GM21526 (cell line): ENCODE measurements around the gene HNF4A.
"Not testable (repeated sequence)": the region's sequence is repeated elsewhere in the genome, so short reads cannot be mapped to it uniquely, and the experiment has no call there.

Experiments used
- ATAC-seq: cut with Tn5 transposase; IDR thresholded peaks from one replicate; pipeline ENCODE4 v1.9.1; 2021; ENCODE audit warnings: moderate library complexity; ENCODE audit not compliant: unreplicated experiment, low FRiP score

Gene HNF4A

GRCh38 chr20:44461142-44461802 lies 105.8 kb downstream of the HNF4A start:
- ATAC-seq, result no peak

GRCh38 chr20:44461803-44462174 lies 106.3 kb downstream of the HNF4A start:
- no peak for ATAC-seq

GRCh38 chr20:44463466-44463865 lies 108.0 kb downstream of the HNF4A start:
- ATAC-seq, result no peak

- ATAC-seq, result no peak
These were observed 109.0 kb downstream of the HNF4A start for GRCh38 chr20:44464514-44464913.

- no peak for ATAC-seq
These were observed 109.6 kb downstream of the HNF4A start for GRCh38 chr20:44465001-44465560.

- ATAC-seq, result no peak
These were observed 111.9 kb downstream of the HNF4A start for GRCh38 chr20:44467289-44467883.

- no peak for ATAC-seq
These were observed 112.7 kb downstream of the HNF4A start for GRCh38 chr20:44468044-44468782.

GRCh38 chr20:44470327-44470726 lies 114.8 kb downstream of the HNF4A start:
- no peak for ATAC-seq

- no peak for ATAC-seq
These were observed 116.0 kb downstream of the HNF4A start for GRCh38 chr20:44471481-44471882.

GRCh38 chr20:44472283-44472682 lies 116.8 kb downstream of the HNF4A start:
- ATAC-seq, result not testable (repeated sequence)

GRCh38 chr20:44475372-44475693 lies 119.8 kb downstream of the HNF4A start:
- no peak for ATAC-seq

- ATAC-seq, result peak; percentile 84
These were observed 120.4 kb downstream of the HNF4A start, which contains the start of gene TTPAL for GRCh38 chr20:44475694-44476560. TTPAL (plus strand) TSS chr20:44475874; CDS start chr20:44480000, 4,126 bp downstream.

- no peak for ATAC-seq
These were observed 121.7 kb downstream of the HNF4A start for GRCh38 chr20:44477151-44477550.

GRCh38 chr20:44478206-44478605 lies 122.7 kb downstream of the HNF4A start:
- ATAC-seq, result no peak

GRCh38 chr20:44479643-44480042 lies 124.1 kb downstream of the HNF4A start:
- ATAC-seq, result no peak

GRCh38 chr20:44480097-44480496 lies 124.6 kb downstream of the HNF4A start:
- ATAC-seq, result no peak

GRCh38 chr20:44481719-44482416 lies 126.4 kb downstream of the HNF4A start:
- no peak for ATAC-seq

GRCh38 chr20:44483112-44483511 lies 127.6 kb downstream of the HNF4A start:
- ATAC-seq, result no peak
